GM21423 (cell line): Measurements from ENCODE around the gene NCR3LG1.

Source experiments
- ATAC-seq: cut with Tn5 transposase; IDR thresholded peaks from one replicate; pipeline ENCODE4 v1.9.1; 2021; ENCODE audit warnings: mild to moderate bottlenecking, moderate library complexity; ENCODE audit not compliant: unreplicated experiment

The NCR3LG1 gene

GRCh38 chr11:17369684-17370243 is 18.2 kb downstream of the NCR3LG1 start:
- ATAC-seq = no peak

DNA sequence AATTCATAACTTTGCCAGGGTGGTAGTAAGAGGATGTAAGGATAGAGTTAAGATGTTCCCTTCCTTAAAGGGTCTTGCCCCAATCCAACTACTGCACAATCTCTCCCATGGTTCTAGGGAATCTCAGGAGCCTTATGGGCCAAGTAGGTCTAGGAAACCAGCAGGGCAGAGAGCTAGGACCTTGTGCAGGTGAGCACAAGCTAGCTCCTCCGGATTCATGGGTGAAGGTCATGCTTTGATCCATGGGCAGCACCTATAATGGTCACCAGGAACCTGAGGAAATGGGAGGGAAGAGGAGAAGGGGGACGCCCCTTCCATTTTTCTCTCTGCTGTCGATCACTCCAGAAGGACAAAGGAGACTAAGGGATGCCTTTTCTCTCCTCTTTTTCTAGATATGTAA is 20.0 kb downstream of the NCR3LG1 start:
- no peak for ATAC-seq

DNA sequence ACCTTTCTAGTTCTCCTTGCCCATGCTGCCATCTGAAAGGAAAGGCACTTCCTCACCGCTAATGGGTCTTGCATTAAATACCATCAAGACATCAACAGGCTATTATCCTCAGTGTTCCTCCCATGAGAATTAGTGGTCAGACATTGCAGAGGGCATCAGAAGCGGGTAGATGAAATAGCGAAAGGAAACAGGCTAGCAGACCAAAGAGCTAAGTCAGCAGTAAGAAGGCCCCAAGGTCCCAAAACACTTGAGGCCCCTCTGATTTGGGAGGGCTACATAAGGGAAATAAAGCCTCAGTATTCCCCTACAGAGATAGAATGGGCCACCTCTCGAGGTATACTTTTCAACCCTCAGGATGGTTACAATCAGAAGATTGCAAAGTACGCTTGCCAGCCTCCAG is 23.9 kb downstream of the NCR3LG1 start:
- ATAC-seq = no peak

- no peak for ATAC-seq
Measured at GRCh38 chr11:17376493-17376892, 24.9 kb downstream of the NCR3LG1 start.

- ATAC-seq = no peak
Measured at GRCh38 chr11:17378655-17379054, 27.1 kb downstream of the NCR3LG1 start.

- no peak for ATAC-seq
Measured at GRCh38 chr11:17379383-17380180, 28.0 kb downstream of the NCR3LG1 start.

GRCh38 chr11:17381156-17381555 is 29.6 kb downstream of the NCR3LG1 start:
- no peak for ATAC-seq

- ATAC-seq = no peak
Measured at GRCh38 chr11:17382046-17382728, 30.6 kb downstream of the NCR3LG1 start.

- ATAC-seq = no peak
Measured at GRCh38 chr11:17383461-17383860, 31.9 kb downstream of the NCR3LG1 start.

GRCh38 chr11:17384002-17384511 is 32.5 kb downstream of the NCR3LG1 start:
- ATAC-seq = peak; percentile 55

- no peak for ATAC-seq
Measured at GRCh38 chr11:17385492-17385891, 33.9 kb downstream of the NCR3LG1 start.

DNA sequence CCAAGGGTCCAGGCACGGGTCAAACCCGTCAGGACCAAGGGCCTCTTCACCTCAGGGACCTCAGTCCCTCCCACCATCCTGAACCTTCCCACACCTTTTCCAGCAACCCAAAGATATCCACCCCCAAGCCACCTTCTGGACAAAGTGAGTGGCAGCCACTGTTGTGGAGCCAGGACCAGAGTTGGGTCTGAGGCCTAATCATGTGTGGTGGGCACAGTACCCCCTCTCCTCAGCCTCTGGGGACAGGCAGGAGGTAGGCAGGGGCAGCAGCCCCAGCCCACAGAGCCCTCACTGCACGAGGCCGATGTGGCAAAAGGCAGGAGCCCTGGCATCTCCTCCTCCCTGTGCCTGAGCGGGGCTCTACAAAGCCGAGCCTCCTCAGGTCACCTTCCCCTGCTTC is 34.3 kb downstream of the NCR3LG1 start:
- ATAC-seq = no peak

GRCh38 chr11:17386331-17387084 is 34.9 kb downstream of the NCR3LG1 start:
- no peak for ATAC-seq

DNA sequence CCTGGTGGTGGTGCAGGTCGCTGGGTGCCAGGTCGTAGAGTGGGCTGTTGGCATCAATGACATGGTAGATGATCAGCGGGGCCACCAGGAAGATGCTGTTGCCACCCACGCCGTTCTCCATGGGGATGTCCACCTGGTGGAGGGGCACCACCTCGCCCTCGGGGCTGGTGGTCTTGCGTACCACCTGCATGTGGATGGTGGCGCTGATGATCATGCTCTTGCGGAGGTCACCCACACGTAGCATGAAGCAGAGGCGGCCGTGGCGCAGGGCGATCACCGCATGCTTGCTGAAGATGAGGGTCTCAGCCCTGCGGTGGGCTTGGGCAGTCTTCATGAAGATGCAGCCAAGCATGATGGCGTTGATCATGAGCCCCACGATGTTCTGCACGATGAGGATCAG is 35.7 kb downstream of the NCR3LG1 start:
- no peak for ATAC-seq

DNA sequence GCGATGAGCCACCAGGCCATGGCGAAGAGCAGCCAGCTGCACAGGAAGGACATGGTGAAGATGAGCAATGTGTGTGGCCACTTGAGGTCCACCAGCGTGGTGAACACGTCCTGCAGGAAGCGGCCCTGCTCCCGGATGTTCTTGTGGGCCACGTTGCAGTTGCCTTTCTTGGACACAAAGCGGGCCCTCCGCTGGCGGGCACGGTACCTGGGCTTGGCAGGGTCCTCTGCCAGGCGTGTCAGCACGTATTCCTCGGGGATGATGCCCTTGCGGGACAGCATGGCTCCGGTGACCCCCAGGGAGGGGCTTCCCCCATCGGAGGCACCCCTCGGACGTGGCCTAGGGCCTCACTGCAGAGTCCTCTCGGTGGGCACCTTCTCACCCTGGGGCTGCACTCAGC is 36.2 kb downstream of the NCR3LG1 start:
- no peak for ATAC-seq

DNA sequence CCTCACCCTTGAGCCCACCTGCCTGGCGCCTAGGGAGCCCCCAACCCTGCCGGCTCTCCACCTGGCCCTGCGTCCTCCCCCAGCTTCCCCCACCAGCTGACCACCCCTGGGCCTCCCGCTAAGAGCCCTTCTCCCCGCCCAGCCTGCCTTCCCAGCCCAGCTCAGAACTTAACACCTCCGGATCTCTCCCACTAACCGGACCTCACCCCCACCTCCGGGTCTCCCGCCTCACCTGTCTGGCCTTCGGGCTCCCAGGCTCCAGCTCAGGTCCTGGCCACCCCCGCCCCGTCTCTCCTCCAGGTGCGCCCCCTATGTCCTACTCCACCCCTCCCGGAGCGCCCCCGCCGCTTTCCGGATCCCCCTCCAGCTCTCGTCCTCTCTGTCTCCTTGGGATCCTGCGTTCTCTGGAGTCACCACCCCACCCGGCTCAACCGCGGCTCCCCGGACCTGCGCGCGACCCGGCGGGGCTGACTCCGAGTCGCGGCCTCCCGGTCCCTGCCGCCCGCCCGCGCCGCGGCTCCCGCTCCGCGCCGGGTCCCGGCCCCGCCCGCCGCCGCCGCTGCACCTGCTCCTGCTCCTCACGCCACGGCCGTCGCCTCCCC is 37.1 kb downstream of the NCR3LG1 start, which contains the start of gene KCNJ11:
KCNJ11 (minus strand) TSS at position 51 of the 602 bp plus-strand sequence. CDS start 568 bp downstream, outside the sequence.
- ATAC-seq = peak; percentile 44

- peak; percentile 48 for ATAC-seq
Measured at GRCh38 chr11:17389211-17389956, 37.8 kb downstream of the NCR3LG1 start.

DNA sequence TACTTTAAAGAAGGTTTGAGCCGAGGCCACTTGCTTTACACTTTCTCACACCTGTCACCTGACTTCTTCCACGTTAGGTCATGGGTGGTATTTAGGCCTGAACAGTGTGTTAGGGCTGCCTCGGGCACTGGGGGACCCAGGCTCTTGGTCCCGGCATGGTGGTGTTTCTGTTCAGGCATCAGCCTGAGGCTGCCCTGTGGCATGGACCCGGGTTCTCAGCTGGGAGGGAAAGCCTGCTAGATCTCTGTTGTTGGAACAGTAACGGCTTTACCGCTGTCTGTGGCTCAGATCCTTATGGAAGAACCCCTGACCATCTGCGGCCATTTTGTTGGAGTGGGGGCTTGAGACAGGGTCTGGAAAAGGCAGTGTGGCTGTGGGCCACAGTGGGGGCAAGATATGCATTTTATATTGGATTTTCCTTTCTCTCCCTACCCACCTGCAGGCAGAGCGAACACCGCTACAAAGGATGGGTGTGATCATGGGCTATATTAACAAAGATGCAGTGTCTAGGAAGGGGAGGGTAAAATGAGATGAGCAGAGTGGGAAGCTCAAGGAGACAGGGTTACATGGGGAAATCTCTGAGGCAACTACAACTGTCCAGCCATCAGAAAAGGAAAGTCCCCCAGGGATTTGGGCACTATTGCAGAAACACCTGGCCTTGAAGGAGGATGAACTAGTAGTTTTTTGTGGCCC is 38.5 kb downstream of the NCR3LG1 start:
- no peak for ATAC-seq
